GM12878 (cell line): ENCODE results near the gene FEM1B.

ENCODE experiments used
- POLR2AphosphoS5 ChIP-seq: IDR thresholded peaks from 2 replicates; pipeline ENCODE4 v1.6.1; 2011; ENCODE audit warnings: mild to moderate bottlenecking, low read length, inconsistent platforms
- SP1 ChIP-seq: IDR thresholded peaks from one replicate; pipeline ENCODE4 v1.6.1; 2011; ENCODE audit warnings: low read depth, low read length
- TF ChIP-seq, protein P1 (sequence below), 3 experiments: IDR thresholded peaks in 2 of 3; conservative IDR thresholded peaks in 1 of 3; 2 replicates each; pipeline ENCODE4 v1.5.1; 2011; ENCODE audit warnings: low read depth in 3 of 3, low read length in 3 of 3, mild to moderate bottlenecking in 3 of 3, control low read depth in 2 of 3, moderate library complexity in 2 of 3, inconsistent platforms in 1 of 3, mixed read lengths in 1 of 3; ENCODE audit not compliant: control insufficient read depth in 2 of 3, insufficient read depth in 1 of 3; ENCODE audit errors: extremely low read depth in 1 of 3

DNA sequence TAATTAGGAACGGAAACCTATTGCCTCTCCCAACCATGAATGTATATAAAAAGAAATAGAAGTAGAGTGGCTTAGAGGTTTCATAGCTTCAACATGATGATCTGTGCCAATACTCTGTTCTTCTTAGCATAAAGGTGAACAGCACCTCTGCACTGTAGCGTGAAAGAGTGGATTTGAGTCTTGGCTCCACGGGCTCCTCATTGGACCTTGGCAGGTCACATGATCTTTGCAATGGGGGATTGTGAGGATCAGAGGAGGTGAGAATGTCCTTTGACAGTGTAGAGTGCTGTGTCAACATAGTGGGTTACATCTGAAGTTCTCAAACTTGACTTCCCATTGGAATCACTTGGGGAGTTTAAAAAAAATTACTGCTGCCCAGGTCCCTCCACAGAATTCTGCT is 51.4 kb downstream of the FEM1B start:
- TF ChIP-seq SP1 = no peak
- TF ChIP-seq, protein P1, sequence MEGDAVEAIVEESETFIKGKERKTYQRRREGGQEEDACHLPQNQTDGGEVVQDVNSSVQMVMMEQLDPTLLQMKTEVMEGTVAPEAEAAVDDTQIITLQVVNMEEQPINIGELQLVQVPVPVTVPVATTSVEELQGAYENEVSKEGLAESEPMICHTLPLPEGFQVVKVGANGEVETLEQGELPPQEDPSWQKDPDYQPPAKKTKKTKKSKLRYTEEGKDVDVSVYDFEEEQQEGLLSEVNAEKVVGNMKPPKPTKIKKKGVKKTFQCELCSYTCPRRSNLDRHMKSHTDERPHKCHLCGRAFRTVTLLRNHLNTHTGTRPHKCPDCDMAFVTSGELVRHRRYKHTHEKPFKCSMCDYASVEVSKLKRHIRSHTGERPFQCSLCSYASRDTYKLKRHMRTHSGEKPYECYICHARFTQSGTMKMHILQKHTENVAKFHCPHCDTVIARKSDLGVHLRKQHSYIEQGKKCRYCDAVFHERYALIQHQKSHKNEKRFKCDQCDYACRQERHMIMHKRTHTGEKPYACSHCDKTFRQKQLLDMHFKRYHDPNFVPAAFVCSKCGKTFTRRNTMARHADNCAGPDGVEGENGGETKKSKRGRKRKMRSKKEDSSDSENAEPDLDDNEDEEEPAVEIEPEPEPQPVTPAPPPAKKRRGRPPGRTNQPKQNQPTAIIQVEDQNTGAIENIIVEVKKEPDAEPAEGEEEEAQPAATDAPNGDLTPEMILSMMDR (IDR thresholded peaks at IDR 0.05 in 2 of 3, conservative IDR thresholded peaks at IDR 0.05 in 1 of 3; ENCODE audit: control insufficient read depth in 2 of 3, extremely low read depth in 1 of 3, insufficient read depth in 1 of 3, low read depth in 3 of 3, low read length in 3 of 3) = no peak
- no peak for TF ChIP-seq POLR2AphosphoS5
